Spleen (tissue), 7 donors: ENCODE data around the gene PITRM1.

Experiments used
- CTCF ChIP-seq, 11 experiments: fragments of 200-600 bp in 7 of 11; fragments of 450-650 bp in 4 of 11; sonication (generic) in 4 of 11; IDR thresholded peaks in 8 of 11; conservative IDR thresholded peaks in 3 of 11; 1 replicate in 7 of 11; 2 replicates in 4 of 11; pipeline versions ENCODE4 v1.4.0 to v1.8.0; 2016 to 2021; ENCODE audit warnings: antibody characterized with exemption in 11 of 11, inconsistent platforms in 4 of 11, mild to moderate bottlenecking in 1 of 11
- POLR2A ChIP-seq, 3 donors: fragments of 450-650 bp; IDR thresholded peaks; one replicate each; pipeline ENCODE4 v1.5.1; 2017; ENCODE audit warnings: antibody characterized with exemption in 3 of 3, mild to moderate bottlenecking in 1 of 3
- POLR2AphosphoS5 ChIP-seq, 3 donors: sonication (generic); formaldehyde crosslinking; IDR thresholded peaks; one replicate each; pipeline ENCODE4 v1.5.1; 2017; ENCODE audit warnings: antibody characterized with exemption in 3 of 3
- donor health status: DM: no; HTN: no; CAD: no; lungs with moderate emphysema.
- donor health status: DM: no; HTN: no; CAD: no.
- donor health status: DM: no; HTN: no; CAD: no.

- peak in 1 of 11 experiments; percentile 9 for TF ChIP-seq CTCF (IDR thresholded peaks at IDR 0.05 in 8 of 11, conservative IDR thresholded peaks at IDR 0.05 in 3 of 11)
- TF ChIP-seq POLR2A (IDR thresholded peaks at IDR 0.05) = no peak
- TF ChIP-seq POLR2AphosphoS5 (IDR thresholded peaks at IDR 0.05) = no peak
These were observed 743 bp upstream of the PITRM1 start for GRCh38 chr10:3173171-3173878.
